Panc1 (cell line): ENCODE data around the gene SC5D. TPM values are rescaled to one million over a fixed set of nuclear protein-coding genes. Genes with fewer than 3 reads are reported as not detected.

ENCODE experiments used
- ATAC-seq: fragments of 200-7000 bp; cut with Tn5 transposase; 2 replicates; pipeline ENCODE4 v1.9.1; 2020; ENCODE audit warnings: mild to moderate bottlenecking, moderate library complexity
- BruUV-seq: library from RNA; stranded (reverse); fragments of 400-500 nt; replicated peaks from 2 replicates; lab custom pipeline; 2021; lab: Mats Ljungman, UMichigan
- CTCF ChIA-PET: fragments of 300-600 bp; sonication (Branson Sonifier 250); formaldehyde crosslinking; loops from one replicate; lab custom pipeline; 2022; ENCODE audit warnings: antibody characterized with exemption; lab: Charles Lee
- POLR2A ChIA-PET: fragments of 300-600 bp; sonication (Branson Sonifier 250); formaldehyde crosslinking; loops from one replicate; lab custom pipeline; 2022; ENCODE audit warnings: antibody characterized with exemption; lab: Charles Lee
- DNase-seq: peaks from one replicate; pipeline ENCODE4 v3.0.0-alpha.2; 2010; ENCODE audit warnings: low read depth, low spot score
- H3K27ac ChIP-seq: 2 replicates; pipeline ENCODE4 v1.5.1; 2011; ENCODE audit warnings: mild to moderate bottlenecking, low read length, inconsistent platforms
- H3K27me3 ChIP-seq: fragments of 200-500 bp; sonication (Bioruptor generic); 2 replicates; pipeline ENCODE4 v1.6.0; 2014; ENCODE audit warnings: low read length, inconsistent platforms; ENCODE audit not compliant: control insufficient read depth, insufficient read depth
- H3K36me3 ChIP-seq: fragments of 200-500 bp; sonication (Bioruptor generic); 2 replicates; pipeline ENCODE4 v1.5.1; 2014; ENCODE audit warnings: inconsistent platforms, mild to moderate bottlenecking, low read length, moderate library complexity; ENCODE audit not compliant: control insufficient read depth, insufficient read depth
- H3K4me1 ChIP-seq: 2 replicates; pipeline ENCODE4 v1.5.1; 2011; ENCODE audit warnings: inconsistent platforms, mild to moderate bottlenecking, low read length, moderate library complexity; ENCODE audit not compliant: control insufficient read depth, insufficient read depth
- H3K4me3 ChIP-seq, 2 experiments: 2 replicates each; pipeline ENCODE4 v1.5.1; 2011 to 2012; ENCODE audit warnings: low read depth in 2 of 2, low read length in 2 of 2, mild to moderate bottlenecking in 2 of 2, inconsistent platforms in 1 of 2, moderate library complexity in 1 of 2
- H3K9me3 ChIP-seq: fragments of 200-500 bp; sonication (Bioruptor generic); 2 replicates; pipeline ENCODE4 v1.5.1; 2014; ENCODE audit warnings: low read depth, mild to moderate bottlenecking, inconsistent platforms, low read length, moderate library complexity; ENCODE audit not compliant: control insufficient read depth, insufficient read depth
- CTCF ChIP-seq: fragments of 450-650 bp; IDR thresholded peaks from 2 replicates; pipeline ENCODE4 v1.5.1; 2017; ENCODE audit warnings: mild to moderate bottlenecking
- POLR2AphosphoS5 ChIP-seq: IDR thresholded peaks from 2 replicates; pipeline ENCODE4 v1.6.1; 2012; ENCODE audit warnings: mild to moderate bottlenecking, low read depth, low read length, moderate library complexity
- REST ChIP-seq, 2 experiments: IDR thresholded peaks; 2 replicates each; pipeline ENCODE4 v1.6.1; 2011 to 2012; ENCODE audit warnings: low read depth in 2 of 2, control low read depth in 1 of 2, low read length in 1 of 2, mild to moderate bottlenecking in 1 of 2, moderate library complexity in 1 of 2; ENCODE audit not compliant: insufficient read depth in 1 of 2
- SIN3A ChIP-seq: IDR thresholded peaks from 2 replicates; pipeline ENCODE4 v1.6.1; 2012; ENCODE audit warnings: low read depth, mild to moderate bottlenecking, low read length, moderate library complexity, borderline replicate concordance; ENCODE audit not compliant: insufficient read depth
- TCF7L2 ChIP-seq: IDR thresholded peaks from 2 replicates; pipeline ENCODE4 v1.6.1; 2011; ENCODE audit warnings: mild to moderate bottlenecking, low read depth, low read length, inconsistent platforms
- in situ Hi-C: cut with HindIII; loops from 2 replicates; pipeline ENCODE4 v1.10.0; 2016; ENCODE audit warnings: low sequenced_read_pairs, low pct_unique_long_range_greater_than_20kb
- intact Hi-C: fragments of 100-400 bp; cut with micrococcal nuclease; formaldehyde crosslinking; loops from one replicate; pipeline ENCODE4 v1.10.0; 2022; ENCODE audit not compliant: unreplicated experiment
- total RNA-seq: library from RNA; stranded (reverse); gene quantifications from one replicate; pipeline ENCODE4 v1.2.1, GENCODE V29; 2021; ENCODE audit not compliant: unreplicated experiment

Gene SC5D
- total RNA-seq, 1 experiment from 2014 or later, result 54.3 TPM

- TF ChIP-seq CTCF (no peak), SIN3A (no peak), REST (IDR thresholded peaks at IDR 0.05; ENCODE audit: insufficient read depth in 1 of 2, low read depth in 2 of 2, low read length in 1 of 2) (no peak), TCF7L2 (no peak), POLR2AphosphoS5 (no peak)
- Histone ChIP-seq H3K4me1 (peaks cover 18% of the 10 kb centered on the region), H3K9me3 (no peaks in the 10 kb centered on the region), H3K4me3 (no peak overlapping the region), H3K27ac (no peak overlapping the region), H3K27me3 (no peaks in the 10 kb centered on the region), H3K36me3 (peaks cover under 1% of the 10 kb centered on the region; the same call in 1 of the 2 replicates)
- in situ Hi-C loops, result no loop called here
- POLR2A ChIA-PET, result no interaction called here
- DNase-seq (no peak), ATAC-seq (no peak)
- CTCF ChIA-PET, result no interaction called here
- no TSS peak for BruUV-seq
- intact Hi-C loops, result no loop called here
Measured at GRCh38 chr11:121297872-121298271, 5.3 kb downstream of the SC5D start.

- no peak for DNase-seq
Measured at GRCh38 chr11:121298774-121299173, 6.2 kb downstream of the SC5D start.

More at GRCh38 chr11:121298774-121299173, 6.2 kb downstream of the SC5D start:
- Histone ChIP-seq H3K27ac (no peak overlapping the region), H3K9me3 (no peaks in the 10 kb centered on the region), H3K4me3 (no peak overlapping the region), H3K36me3 (peaks cover 3% of the 10 kb centered on the region; the same call in 1 of the 2 replicates), H3K27me3 (no peaks in the 10 kb centered on the region), H3K4me1 (peaks cover 15% of the 10 kb centered on the region)
- ATAC-seq, result no peak
- CTCF ChIA-PET, result no interaction called here
- POLR2A ChIA-PET, result no interaction called here
- in situ Hi-C loops, result no loop called here
- no TSS peak for BruUV-seq
- intact Hi-C loops, result no loop called here
- TF ChIP-seq REST (IDR thresholded peaks at IDR 0.05; ENCODE audit: insufficient read depth in 1 of 2, low read depth in 2 of 2, low read length in 1 of 2), result no peak
- no peak for TF ChIP-seq TCF7L2
- TF ChIP-seq POLR2AphosphoS5, result no peak
- TF ChIP-seq SIN3A, result no peak
- no peak for TF ChIP-seq CTCF
